Esophagus squamous epithelium (tissue), 5 donors: Measurements from ENCODE around the gene PPM1L. TPM values are rescaled to one million over a fixed set of nuclear protein-coding genes. Genes with fewer than 3 reads are reported as not detected.

Experiments used
- DNase-seq: peaks from one replicate; lab custom pipeline; 2025; lab: John Stamatoyannopoulos, UW
- H3K27ac ChIP-seq, 4 donors: fragments of 200-600 bp; sonication (generic); one replicate each; pipeline ENCODE4 v1.5.1; 2016 to 2019; ENCODE audit warnings: mild to moderate bottlenecking in 1 of 4
- H3K27me3 ChIP-seq, 4 donors: fragments of 200-600 bp; sonication (generic); 1 replicate in 3 of 4; 2 replicates in 1 of 4; pipeline versions ENCODE4 v1.5.1 to v1.6.0; 2017 to 2021; ENCODE audit warnings: antibody characterized with exemption in 1 of 4
- H3K36me3 ChIP-seq, 3 donors: fragments of 200-600 bp; sonication (generic); one replicate each; pipeline ENCODE4 v1.5.1; 2016 to 2019
- H3K4me1 ChIP-seq, 3 donors: fragments of 200-600 bp; sonication (generic); one replicate each; pipeline ENCODE4 v1.5.1; 2017 to 2019
- H3K4me3 ChIP-seq, 4 donors: fragments of 200-600 bp; sonication (generic); 1 replicate in 3 of 4; 2 replicates in 1 of 4; pipeline ENCODE4 v1.5.1; 2016 to 2019; ENCODE audit warnings: mild to moderate bottlenecking in 2 of 4, moderate library complexity in 1 of 4
- H3K9me3 ChIP-seq, 3 donors: fragments of 200-600 bp; sonication (generic); one replicate each; pipeline ENCODE4 v1.5.1; 2016 to 2019
- POLR2A ChIP-seq, 4 donors: fragments of 450-650 bp; IDR thresholded peaks; one replicate each; pipeline ENCODE4 v1.6.1; 2017; ENCODE audit warnings: antibody characterized with exemption in 4 of 4, mild to moderate bottlenecking in 4 of 4, moderate library complexity in 3 of 4
- WGBS, 2 donors: methylation state at CpG; one replicate each; pipeline ENCODE4 v1.1.5; 2018; 5-methylcytosine and 5-hydroxymethylcytosine counted together
- intact Hi-C: fragments of 100-400 bp; cut with DNase I; formaldehyde crosslinking; loops from one replicate; pipeline ENCODE4 v1.15.0; 2022
- total RNA-seq, 4 donors: library from RNA; depleted of rRNA; stranded (reverse); fragments of >200 nt; gene quantifications; one replicate each; pipeline ENCODE4 v1.1.0, GENCODE V29; 2016
- TF ChIP-seq, protein P1 (sequence below), 6 experiments: fragments of 450-650 bp in 4 of 6; fragments of 200-600 bp in 2 of 6; sonication (generic) in 2 of 6; IDR thresholded peaks; one replicate each; pipeline ENCODE4 v1.5.1; 2016 to 2019; ENCODE audit warnings: antibody characterized with exemption in 6 of 6, mild to moderate bottlenecking in 4 of 6, moderate library complexity in 4 of 6
- donor health status: DM: yes; HTN: yes; CAD: no.

Gene PPM1L
- total RNA-seq, 4 donors from 2014 or later: 9.1 to 18.1 (median 12.1) TPM

DNA sequence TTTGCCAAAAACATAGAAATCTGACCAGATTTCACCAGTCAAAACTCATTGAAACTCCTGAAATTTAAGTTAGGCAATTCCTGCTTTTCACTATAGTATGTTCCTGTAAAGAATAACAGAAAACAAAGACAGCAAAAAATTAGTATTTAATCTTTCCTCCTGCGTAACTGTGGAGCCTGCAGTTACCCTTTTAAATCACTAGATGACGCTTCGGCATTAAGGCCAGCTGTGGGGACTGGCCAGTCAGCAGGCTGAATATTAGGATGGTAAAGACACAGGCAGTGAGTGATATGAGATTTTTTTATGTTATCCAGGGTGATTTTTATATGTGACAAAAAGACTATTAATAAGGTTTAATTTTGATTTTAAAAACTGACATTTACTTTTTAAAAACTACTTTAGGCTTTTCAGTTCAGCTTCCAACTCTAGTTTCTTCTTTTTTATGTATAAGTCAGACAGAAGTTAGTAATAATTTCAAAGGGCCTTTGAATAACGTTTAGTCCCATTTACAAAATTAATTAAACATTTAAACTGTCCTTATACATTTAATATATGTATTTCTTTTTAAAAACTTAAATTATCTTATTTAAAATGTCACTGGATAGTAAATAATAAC is 165.1 kb downstream of the PPM1L start:
- Histone ChIP-seq H3K4me1 (peaks cover 0 to 3% (median 0%) of the 10 kb centered on the region in 3 donors), H3K27ac (no peak overlapping the region), H3K9me3 (no peaks in the 10 kb centered on the region), H3K4me3 (no peak overlapping the region), H3K27me3 (no peaks in the 10 kb centered on the region), H3K36me3 (no peaks in the 10 kb centered on the region)
- 44 to 53% methylated on average over 4 of the region's 4 CpGs for WGBS, 2 donors
- intact Hi-C loops: no loop called here
- TF ChIP-seq, protein P1, sequence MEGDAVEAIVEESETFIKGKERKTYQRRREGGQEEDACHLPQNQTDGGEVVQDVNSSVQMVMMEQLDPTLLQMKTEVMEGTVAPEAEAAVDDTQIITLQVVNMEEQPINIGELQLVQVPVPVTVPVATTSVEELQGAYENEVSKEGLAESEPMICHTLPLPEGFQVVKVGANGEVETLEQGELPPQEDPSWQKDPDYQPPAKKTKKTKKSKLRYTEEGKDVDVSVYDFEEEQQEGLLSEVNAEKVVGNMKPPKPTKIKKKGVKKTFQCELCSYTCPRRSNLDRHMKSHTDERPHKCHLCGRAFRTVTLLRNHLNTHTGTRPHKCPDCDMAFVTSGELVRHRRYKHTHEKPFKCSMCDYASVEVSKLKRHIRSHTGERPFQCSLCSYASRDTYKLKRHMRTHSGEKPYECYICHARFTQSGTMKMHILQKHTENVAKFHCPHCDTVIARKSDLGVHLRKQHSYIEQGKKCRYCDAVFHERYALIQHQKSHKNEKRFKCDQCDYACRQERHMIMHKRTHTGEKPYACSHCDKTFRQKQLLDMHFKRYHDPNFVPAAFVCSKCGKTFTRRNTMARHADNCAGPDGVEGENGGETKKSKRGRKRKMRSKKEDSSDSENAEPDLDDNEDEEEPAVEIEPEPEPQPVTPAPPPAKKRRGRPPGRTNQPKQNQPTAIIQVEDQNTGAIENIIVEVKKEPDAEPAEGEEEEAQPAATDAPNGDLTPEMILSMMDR (IDR thresholded peaks at IDR 0.05): peak in 5 of 6 experiments; percentile 44 to 69 (median 60)
- no peak for TF ChIP-seq POLR2A (IDR thresholded peaks at IDR 0.05)
- DNase-seq: no peak

GRCh38 chr3:160924776-160925175 is 168.7 kb downstream of the PPM1L start:
- no peak for TF ChIP-seq POLR2A (IDR thresholded peaks at IDR 0.05)
- TF ChIP-seq, protein P1 (IDR thresholded peaks at IDR 0.05): no peak
- intact Hi-C loops: no loop called here
- WGBS, 2 donors: 72 to 86% methylated on average over 1 of the region's 1 CpG
- H3K9me3 ChIP-seq: no peaks in the 10 kb centered on the region
- no peaks in the 10 kb centered on the region for H3K36me3 ChIP-seq
- H3K4me1 ChIP-seq: peaks cover 0 to 3% (median 0%) of the 10 kb centered on the region in 3 donors
- no peak overlapping the region for H3K27ac ChIP-seq
- no peaks in the 10 kb centered on the region for H3K27me3 ChIP-seq
- no peak overlapping the region for H3K4me3 ChIP-seq
- DNase-seq: no peak

- no peaks in the 10 kb centered on the region for H3K36me3 ChIP-seq
- 79 to 91% methylated on average over 10 of the region's 10 CpGs for WGBS, 2 donors
- H3K9me3 ChIP-seq: no peaks in the 10 kb centered on the region
Observed at GRCh38 chr3:160927620-160928019, 171.6 kb downstream of the PPM1L start.

DNA sequence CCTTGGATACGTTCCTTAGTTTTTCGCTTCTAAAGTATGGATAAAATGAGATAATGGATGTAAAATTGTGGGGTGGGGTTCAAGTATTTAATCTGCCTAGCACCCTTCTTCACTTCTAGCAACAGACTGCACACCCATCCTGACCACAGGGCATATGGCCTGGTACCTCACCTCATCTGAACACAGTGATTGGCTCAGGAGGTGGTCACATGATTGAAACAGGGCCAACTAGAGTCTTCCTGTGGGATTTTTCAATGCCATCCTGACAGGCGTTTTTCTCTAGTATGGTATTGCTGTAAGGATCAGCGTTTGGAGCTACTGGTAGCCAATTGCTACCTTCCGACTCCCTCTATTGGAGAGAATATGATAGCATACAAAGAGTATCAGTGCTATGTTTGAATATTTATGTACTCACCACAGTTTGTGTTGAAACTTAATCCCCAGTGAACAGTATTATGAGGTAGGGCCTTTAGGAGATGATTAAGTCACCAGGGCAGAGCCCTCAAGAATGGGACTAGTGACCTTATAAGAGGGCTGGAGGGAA is 172.2 kb downstream of the PPM1L start:
- intact Hi-C loops: no loop called here
- no peak for DNase-seq
- Histone ChIP-seq H3K27ac (no peak overlapping the region), H3K36me3 (no peaks in the 10 kb centered on the region), H3K4me3 (no peak overlapping the region), H3K27me3 (no peaks in the 10 kb centered on the region), H3K9me3 (no peaks in the 10 kb centered on the region), H3K4me1 (peaks cover 0 to 3% (median 0%) of the 10 kb centered on the region in 3 donors)
- WGBS, 2 donors: 93 to 94% methylated on average over 5 of the region's 5 CpGs
- TF ChIP-seq POLR2A (IDR thresholded peaks at IDR 0.05): no peak
- TF ChIP-seq, protein P1 (IDR thresholded peaks at IDR 0.05): peak in 1 of 6 experiments; percentile 11

More at GRCh38 chr3:160927620-160928019, 171.6 kb downstream of the PPM1L start:
- no peak for DNase-seq
- no peak overlapping the region for H3K4me3 ChIP-seq
- no peaks in the 10 kb centered on the region for H3K27me3 ChIP-seq
- H3K27ac ChIP-seq: no peak overlapping the region
- TF ChIP-seq, protein P1 (IDR thresholded peaks at IDR 0.05): no peak
- TF ChIP-seq POLR2A (IDR thresholded peaks at IDR 0.05): no peak
- intact Hi-C loops: no loop called here
- H3K4me1 ChIP-seq: peaks cover 0 to 3% (median 0%) of the 10 kb centered on the region in 3 donors

DNA sequence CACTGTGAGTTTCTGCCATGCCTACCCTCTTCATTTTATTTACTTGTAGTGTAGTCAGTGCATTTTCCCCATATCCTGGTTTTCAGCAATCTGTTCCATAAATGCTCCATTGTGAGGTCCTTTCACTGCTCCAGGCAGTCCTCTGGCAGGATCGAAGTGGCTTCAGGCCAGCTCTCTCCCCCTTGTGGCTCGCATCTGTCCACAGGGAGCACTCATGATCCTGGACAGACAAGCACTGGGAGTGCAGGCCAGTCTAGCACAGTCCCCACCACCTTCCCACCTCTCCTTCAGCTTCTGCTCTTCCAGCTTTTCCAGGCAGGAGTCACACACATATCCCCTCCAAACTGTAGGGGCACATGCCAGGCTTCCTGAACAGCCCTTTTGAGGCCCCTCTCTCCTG is 173.6 kb downstream of the PPM1L start:
- DNase-seq: no peak
- Histone ChIP-seq H3K27ac (no peak overlapping the region), H3K9me3 (no peaks in the 10 kb centered on the region), H3K4me1 (no peaks in the 10 kb centered on the region), H3K36me3 (no peaks in the 10 kb centered on the region), H3K27me3 (no peaks in the 10 kb centered on the region), H3K4me3 (no peak overlapping the region)
- WGBS, 2 donors: 39 to 79% methylated on average over 2 of the region's 2 CpGs
- no peak for TF ChIP-seq POLR2A (IDR thresholded peaks at IDR 0.05)
- TF ChIP-seq, protein P1 (IDR thresholded peaks at IDR 0.05): no peak
- intact Hi-C loops: no loop called here
